Adrenal gland (tissue), 12 donors: ENCODE data around the gene BCL11A. TPM values are rescaled to one million over a fixed set of nuclear protein-coding genes. Genes with fewer than 3 reads are reported as not detected.

Source experiments
- DNase-seq, 7 donors: peaks; one replicate each; pipeline ENCODE4 v3.0.0-alpha.2; 2019 to 2020
- H3K27ac ChIP-seq, 5 donors: fragments of 200-600 bp; sonication (generic) in 4 of 5; 1 replicate in 3 of 5; 2 replicates in 2 of 5; pipeline versions ENCODE4 v1.5.1 to v1.8.0; 2016 to 2020; ENCODE audit warnings: mild to moderate bottlenecking in 1 of 5
- H3K27me3 ChIP-seq: fragments of 200-600 bp; 2 replicates; pipeline ENCODE4 v1.8.0; 2021
- H3K36me3 ChIP-seq, 2 donors: fragments of 200-600 bp; replicated peaks in 1 of 2; 1 replicate in 1 of 2; 2 replicates in 1 of 2; pipeline versions ENCODE4 v1.5.1 to v1.8.0; 2018 to 2022
- H3K4me1 ChIP-seq, 2 donors: fragments of 200-600 bp; replicated peaks in 1 of 2; 1 replicate in 1 of 2; 2 replicates in 1 of 2; pipeline versions ENCODE4 v1.5.1 to v1.8.0; 2018 to 2021
- H3K4me3 ChIP-seq, 4 donors: fragments of 200-600 bp; sonication (generic) in 3 of 4; one replicate each; pipeline ENCODE4 v1.5.1; 2016 to 2018
- H3K9me3 ChIP-seq, 3 donors: fragments of 200-600 bp; sonication (generic) in 1 of 3; replicated peaks in 1 of 3; 1 replicate in 2 of 3; 2 replicates in 1 of 3; pipeline versions ENCODE4 v1.5.1 to v1.8.0; 2016 to 2021
- POLR2A ChIP-seq, 2 donors: fragments of 450-650 bp; IDR thresholded peaks; one replicate each; pipeline ENCODE4 v1.6.1; 2017; ENCODE audit warnings: antibody characterized with exemption in 2 of 2, mild to moderate bottlenecking in 2 of 2, moderate library complexity in 1 of 2
- WGBS, 4 donors: extraction: QIAGEN DNeasy Blood & Tissue Kit in 2 of 4; methylation state at CpG; one replicate each; pipeline versions ENCODE4 v1.1.5 to v1.1.7; 2013 to 2017; 5-methylcytosine and 5-hydroxymethylcytosine counted together
- intact Hi-C, 2 donors: fragments of 100-400 bp; cut with DNase I; formaldehyde crosslinking; loops; one replicate each; pipeline versions ENCODE4 v1.14.1 to v1.15.0; 2022 to 2023
- polyA plus RNA-seq, 3 donors: library from polyadenylated mRNA; stranded (reverse); fragments of 200-250 nt in 2 of 3; fragments of 350-450 nt in 1 of 3; fragmentation: Illumina TruSeq in 1 of 3; extraction: RNeasy Lipid Tissue Mini Kit (QIAGEN cat#74804) in 1 of 3; gene quantifications; one replicate each; pipeline ENCODE4 v1.2.3, GENCODE V29; 2013 to 2014
- total RNA-seq, 9 donors: library from RNA; depleted of rRNA in 4 of 9; stranded (reverse); fragments of >200 nt in 4 of 9; fragments of 120-200 nt in 1 of 9; fragmentation: NEBNext Ultra II Directional in 1 of 9; extraction: Animal tissue kit (Norgen Biotek cat#: 25700) in 1 of 9; gene quantifications; one replicate each; pipeline versions ENCODE4 v1.1.0 to v1.2.4, GENCODE V29; 2013 to 2023
- TF ChIP-seq, protein P1 (sequence below), 6 experiments: fragments of 450-650 bp in 4 of 6; fragments of 200-600 bp in 2 of 6; sonication (generic) in 1 of 6; IDR thresholded peaks; 1 replicate in 5 of 6; 2 replicates in 1 of 6; pipeline versions ENCODE4 v1.5.1 to v1.8.0; 2016 to 2021; ENCODE audit warnings: antibody characterized with exemption in 6 of 6, mild to moderate bottlenecking in 2 of 6, moderate library complexity in 1 of 6
- donor health status: healthy with polysubstance abuse.
- donor health status: Bipolar disorder and iron deficiency.
- donor health status: DM: yes; HTN: yes; CAD: no.
- donor health status: DM: no; HTN: no; CAD: no.
- donor health status: DM: no; HTN: no; CAD: no.
- donor health status: DM: yes; HTN: yes; CAD: no.

BCL11A gene
- total and polyA plus RNA-seq, 12 donors: 2.9 to 16.7 (median 5.3) TPM

DNA sequence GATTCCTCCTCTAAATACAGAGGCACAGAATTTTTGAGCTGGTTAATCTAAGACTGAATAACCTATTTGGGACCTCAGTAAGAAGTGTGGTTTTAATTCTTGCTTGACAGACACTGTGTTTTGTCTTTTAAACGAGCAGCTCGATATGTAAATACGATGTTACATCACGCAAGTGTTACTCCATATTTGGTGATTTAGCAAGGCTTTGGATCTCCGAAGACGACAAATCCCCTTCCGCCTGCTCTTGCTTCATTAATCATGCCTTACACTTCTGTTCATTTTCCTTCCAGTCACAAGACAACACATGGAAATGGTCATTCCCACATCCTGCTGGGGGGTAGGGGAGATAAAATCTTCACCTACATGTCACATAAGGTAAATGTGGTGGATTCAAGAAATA lies 9.4 kb downstream of the BCL11A start:
- Histone ChIP-seq H3K4me1 (peaks cover 0 to 30% of the 10 kb centered on the region in 2 donors), H3K36me3 (no peaks in the 10 kb centered on the region), H3K27ac (peak overlapping the region in 2 of 5 donors; percentile 69 to 73), H3K27me3 (peaks cover 4% of the 10 kb centered on the region), H3K4me3 (no peak overlapping the region), H3K9me3 (no peaks in the 10 kb centered on the region)
- TF ChIP-seq, protein P1, sequence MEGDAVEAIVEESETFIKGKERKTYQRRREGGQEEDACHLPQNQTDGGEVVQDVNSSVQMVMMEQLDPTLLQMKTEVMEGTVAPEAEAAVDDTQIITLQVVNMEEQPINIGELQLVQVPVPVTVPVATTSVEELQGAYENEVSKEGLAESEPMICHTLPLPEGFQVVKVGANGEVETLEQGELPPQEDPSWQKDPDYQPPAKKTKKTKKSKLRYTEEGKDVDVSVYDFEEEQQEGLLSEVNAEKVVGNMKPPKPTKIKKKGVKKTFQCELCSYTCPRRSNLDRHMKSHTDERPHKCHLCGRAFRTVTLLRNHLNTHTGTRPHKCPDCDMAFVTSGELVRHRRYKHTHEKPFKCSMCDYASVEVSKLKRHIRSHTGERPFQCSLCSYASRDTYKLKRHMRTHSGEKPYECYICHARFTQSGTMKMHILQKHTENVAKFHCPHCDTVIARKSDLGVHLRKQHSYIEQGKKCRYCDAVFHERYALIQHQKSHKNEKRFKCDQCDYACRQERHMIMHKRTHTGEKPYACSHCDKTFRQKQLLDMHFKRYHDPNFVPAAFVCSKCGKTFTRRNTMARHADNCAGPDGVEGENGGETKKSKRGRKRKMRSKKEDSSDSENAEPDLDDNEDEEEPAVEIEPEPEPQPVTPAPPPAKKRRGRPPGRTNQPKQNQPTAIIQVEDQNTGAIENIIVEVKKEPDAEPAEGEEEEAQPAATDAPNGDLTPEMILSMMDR (IDR thresholded peaks at IDR 0.05): no peak
- no peak for TF ChIP-seq POLR2A (IDR thresholded peaks at IDR 0.05)
- 55 to 76% (median 59%) methylated on average over 7 of the region's 7 CpGs for WGBS, 4 donors
- DNase-seq: no peak
- intact Hi-C loops: no loop called here

DNA sequence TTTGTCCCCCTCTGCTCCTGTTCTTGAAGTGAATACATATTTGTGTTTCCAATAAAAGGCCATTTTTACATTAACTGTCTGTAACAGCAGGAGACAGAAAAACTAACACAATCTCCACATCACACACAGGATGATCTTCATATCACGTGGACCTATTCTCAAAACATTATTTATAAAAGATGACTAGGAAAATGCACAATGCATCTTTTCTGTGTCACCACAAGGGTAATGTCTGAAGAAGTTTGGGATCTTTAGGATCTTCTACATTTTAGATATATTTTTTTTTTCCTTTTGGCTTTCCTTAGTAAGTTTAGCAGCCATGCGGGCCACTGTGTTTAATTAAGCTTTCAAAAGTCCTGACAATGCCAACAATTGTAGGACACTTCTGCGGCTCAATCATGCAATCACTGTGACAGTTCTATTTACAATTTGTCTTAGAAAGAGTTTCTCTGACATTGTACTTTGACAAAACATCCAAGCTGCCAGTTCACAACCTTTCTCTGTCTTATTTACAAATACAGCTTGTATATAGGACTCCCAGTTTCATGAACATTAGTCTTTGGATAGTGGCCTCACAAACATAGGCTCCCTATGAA lies 12.3 kb downstream of the BCL11A start:
- Histone ChIP-seq H3K4me3 (no peak overlapping the region), H3K36me3 (no peaks in the 10 kb centered on the region), H3K9me3 (no peaks in the 10 kb centered on the region), H3K27ac (no peak overlapping the region), H3K27me3 (no peaks in the 10 kb centered on the region), H3K4me1 (peaks cover 0 to 19% of the 10 kb centered on the region in 2 donors)
- no peak for TF ChIP-seq POLR2A (IDR thresholded peaks at IDR 0.05)
- intact Hi-C loops: no loop called here
- DNase-seq: no peak
- WGBS, 4 donors: 79 to 87% (median 83%) methylated on average over 3 of the region's 3 CpGs

DNA sequence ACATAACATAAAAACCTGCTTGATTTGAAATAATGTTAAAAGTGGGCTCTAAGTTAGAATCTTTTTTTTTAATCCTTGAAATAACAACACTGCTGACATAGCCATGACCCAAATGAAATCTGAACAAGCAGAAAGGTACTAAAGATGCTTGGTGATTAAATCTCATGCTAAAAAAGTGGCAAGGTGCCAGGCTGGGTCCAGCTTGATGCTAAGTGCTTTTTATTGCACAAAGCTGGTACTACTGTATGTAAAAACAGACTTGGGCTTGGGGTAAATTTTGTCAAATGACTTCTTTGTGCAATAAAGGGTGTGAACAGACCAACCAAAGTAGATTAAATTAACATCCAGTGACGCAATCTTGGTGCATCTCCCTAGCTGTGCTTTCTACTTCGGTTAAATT lies 13.4 kb downstream of the BCL11A start:
- TF ChIP-seq POLR2A (IDR thresholded peaks at IDR 0.05): no peak
- TF ChIP-seq, protein P1 (IDR thresholded peaks at IDR 0.05): no peak
- intact Hi-C loops: no loop called here
- WGBS, 4 donors: 80 to 87% (median 83%) methylated on average over 2 of the region's 2 CpGs
- Histone ChIP-seq H3K9me3 (no peaks in the 10 kb centered on the region), H3K27me3 (no peaks in the 10 kb centered on the region), H3K36me3 (no peaks in the 10 kb centered on the region), H3K4me3 (no peak overlapping the region), H3K27ac (no peak overlapping the region), H3K4me1 (peaks cover 0 to 12% of the 10 kb centered on the region in 2 donors)
- no peak for DNase-seq

DNA sequence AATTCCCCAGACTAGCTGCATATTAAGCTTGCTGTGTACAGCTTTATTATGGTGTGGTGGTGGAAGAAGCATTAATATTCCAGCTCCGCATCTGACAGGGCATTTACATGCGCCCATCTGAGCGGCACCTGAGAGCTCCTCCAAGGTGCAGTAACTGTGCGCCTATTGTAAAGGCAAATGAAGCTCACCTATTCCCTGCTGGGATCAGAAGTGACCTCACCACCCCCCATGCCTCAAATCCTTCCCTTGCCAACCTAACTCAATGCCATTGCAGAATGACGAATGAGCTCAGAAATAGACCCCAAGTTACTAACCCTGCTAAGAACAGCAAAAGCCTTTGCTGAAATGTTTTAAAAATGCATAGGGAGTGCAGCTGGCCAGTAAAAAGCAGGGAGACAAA lies 14.3 kb downstream of the BCL11A start:
- no peaks in the 10 kb centered on the region for H3K9me3 ChIP-seq
- TF ChIP-seq POLR2A (IDR thresholded peaks at IDR 0.05): no peak
- TF ChIP-seq, protein P1 (IDR thresholded peaks at IDR 0.05): no peak
- H3K36me3 ChIP-seq: no peaks in the 10 kb centered on the region
- no peak overlapping the region for H3K4me3 ChIP-seq
- no peak for DNase-seq
- H3K4me1 ChIP-seq: peaks cover 0 to 4% of the 10 kb centered on the region in 2 donors
- 92 to 99% (median 96%) methylated on average over 5 of the region's 5 CpGs for WGBS, 4 donors
- no peaks in the 10 kb centered on the region for H3K27me3 ChIP-seq
- no peak overlapping the region for H3K27ac ChIP-seq
- intact Hi-C loops: no loop called here

DNA sequence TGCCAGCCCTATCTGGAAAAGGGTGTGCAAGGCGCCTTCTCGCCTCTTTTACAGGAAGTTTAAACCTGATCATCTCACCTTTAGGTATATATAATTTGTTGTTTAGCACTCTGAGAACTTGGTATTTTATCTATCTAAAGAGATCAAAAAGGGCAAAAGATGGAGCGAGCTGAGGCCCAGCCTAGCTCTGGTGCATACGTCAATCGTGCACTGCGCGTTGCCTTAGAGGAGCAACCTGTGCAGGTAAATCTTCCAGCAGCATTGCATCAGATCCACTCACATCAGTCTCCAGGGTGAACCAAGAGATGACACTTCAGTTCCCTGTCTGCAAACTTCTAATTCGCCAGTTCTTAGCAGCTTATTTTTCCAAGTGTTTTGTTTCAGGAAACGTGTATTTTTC lies 15.4 kb downstream of the BCL11A start:
- Histone ChIP-seq H3K4me1 (no peaks in the 10 kb centered on the region), H3K9me3 (no peaks in the 10 kb centered on the region), H3K27me3 (no peaks in the 10 kb centered on the region), H3K36me3 (no peaks in the 10 kb centered on the region), H3K27ac (no peak overlapping the region), H3K4me3 (no peak overlapping the region)
- no peak for DNase-seq
- intact Hi-C loops: no loop called here
- 91 to 95% (median 92%) methylated on average over 9 of the region's 9 CpGs for WGBS, 4 donors
- TF ChIP-seq, protein P1 (IDR thresholded peaks at IDR 0.05): no peak
- TF ChIP-seq POLR2A (IDR thresholded peaks at IDR 0.05): no peak
